K562 (cell line): Measurements from ENCODE around the gene CMSS1. TPM values are rescaled to one million over a fixed set of nuclear protein-coding genes. Genes with fewer than 3 reads are reported as not detected.

Experiments used
- ATAC-seq: fragments of 200-7000 bp; cut with Tn5 transposase; 3 replicates; pipeline ENCODE4 v1.9.1; 2020; ENCODE audit warnings: moderate library complexity
- BruUV-seq: library from RNA; stranded (reverse); fragments of 400-500 nt; replicated peaks from 2 replicates; lab custom pipeline; 2021; lab: Mats Ljungman, UMichigan
- CTCF ChIA-PET: fragments of 300-600 bp; formaldehyde crosslinking; extraction: SDS; loops from one replicate; lab custom pipeline; 2021; ENCODE audit warnings: low intra/inter-chr PET ratio; lab: Yijun Ruan, JAX
- POLR2A ChIA-PET: fragments of 300-600, 350-650 bp; sonication (Branson Sonifier 250); formaldehyde crosslinking; extraction: SDS; loops from one replicate; lab custom pipeline; 2021; ENCODE audit warnings: antibody characterized with exemption, inconsistent platforms; lab: Yijun Ruan, JAX
- DNase-seq, 4 experiments: peaks; one replicate each; pipeline versions ENCODE4 v3.0.0 to v3.0.0-alpha.2; 2011 to 2018; ENCODE audit warnings: low spot score in 3 of 4, mixed read lengths in 3 of 4; ENCODE audit errors: extremely low read depth in 1 of 4
- FAIRE-seq: peaks from 2 replicates; lab custom pipeline; 2011; peaks lifted over from hg19 to GRCh38; lab: Jason Lieb, UNC
- H2AFZ ChIP-seq: 2 replicates; pipeline ENCODE4 v1.6.0; 2011; ENCODE audit warnings: low read depth, low read length, control low read depth, inconsistent platforms
- H3K27ac ChIP-seq: fragments of 200-600 bp; 3 replicates; pipeline ENCODE4 v1.8.0; 2011; ENCODE audit warnings: low read depth, mild to moderate bottlenecking, control low read depth, inconsistent platforms, low read length, moderate library complexity, mixed read lengths; ENCODE audit errors: extremely low read depth
- H3K27me3 ChIP-seq, 2 experiments: fragments of 300-600 bp in 1 of 2; 2 replicates in 1 of 2; 3 replicates in 1 of 2; pipeline versions ENCODE4 v1.6.0 to v1.8.0; 2011; ENCODE audit warnings: inconsistent platforms in 2 of 2, low read length in 2 of 2, mild to moderate bottlenecking in 1 of 2, mixed read lengths in 1 of 2, moderate library complexity in 1 of 2; ENCODE audit not compliant: control insufficient read depth in 2 of 2, insufficient read depth in 2 of 2
- H3K36me3 ChIP-seq: fragments of 300-600 bp; 3 replicates; pipeline ENCODE4 v1.8.0; 2011; ENCODE audit warnings: mild to moderate bottlenecking, low read length, inconsistent platforms; ENCODE audit not compliant: control insufficient read depth, insufficient read depth
- H3K4me1 ChIP-seq, 2 experiments: fragments of 200-600 bp in 1 of 2; replicated peaks in 1 of 2; 2 replicates in 1 of 2; 3 replicates in 1 of 2; pipeline versions ENCODE4 v1.5.1 to v1.8.0; 2011; ENCODE audit warnings: inconsistent platforms in 2 of 2, low read length in 2 of 2, mild to moderate bottlenecking in 1 of 2, mixed read lengths in 1 of 2, moderate library complexity in 1 of 2; ENCODE audit not compliant: control insufficient read depth in 2 of 2, insufficient read depth in 2 of 2
- H3K4me2 ChIP-seq: 2 replicates; pipeline ENCODE4 v1.6.1; 2011; ENCODE audit warnings: low read length, control low read depth, inconsistent platforms, mixed read lengths; ENCODE audit not compliant: insufficient read depth
- H3K4me3 ChIP-seq: fragments of 200-600 bp; sonication (generic), shearing (Covaris generic); 2 replicates; pipeline ENCODE4 v1.5.1; 2016; ENCODE audit warnings: control low read depth, inconsistent platforms
- H3K79me2 ChIP-seq: fragments of 200-600 bp; 3 replicates; pipeline ENCODE4 v1.8.0; 2011; ENCODE audit warnings: low read length, inconsistent platforms; ENCODE audit not compliant: control insufficient read depth, insufficient read depth
- H3K9ac ChIP-seq, 2 experiments: 2 replicates each; pipeline versions ENCODE4 v1.6.0 to v1.6.1; 2011; ENCODE audit warnings: low read depth in 2 of 2, low read length in 2 of 2, control low read depth in 1 of 2, inconsistent platforms in 1 of 2, mild to moderate bottlenecking in 1 of 2, mixed read lengths in 1 of 2; ENCODE audit not compliant: insufficient read depth in 1 of 2
- H3K9me1 ChIP-seq: one replicate; pipeline ENCODE4 v1.6.0; 2011; ENCODE audit warnings: inconsistent platforms, mild to moderate bottlenecking, low read length, moderate library complexity; ENCODE audit not compliant: control insufficient read depth, insufficient read depth
- H3K9me3 ChIP-seq: replicated peaks from 2 replicates; pipeline ENCODE4 v1.5.1; 2011; ENCODE audit warnings: low read depth, low read length, inconsistent platforms; ENCODE audit not compliant: control insufficient read depth, insufficient read depth
- H4K20me1 ChIP-seq: replicated peaks from 2 replicates; pipeline ENCODE4 v1.6.1; 2011; ENCODE audit warnings: low read length, inconsistent platforms, mixed read lengths; ENCODE audit not compliant: control insufficient read depth, insufficient read depth
- CBFA2T3 ChIP-seq: fragments of 450-650 bp; IDR thresholded peaks from 2 replicates; pipeline ENCODE4 v1.6.1; 2017
- SRSF1 ChIP-seq: fragments of 200-400 bp; formaldehyde crosslinking; IDR thresholded peaks from 2 replicates; pipeline ENCODE4 v1.6.1; 2017; ENCODE audit warnings: mild to moderate bottlenecking, low read depth, low read length, moderate library complexity
- SRSF9 ChIP-seq: fragments of 200-400 bp; formaldehyde crosslinking; IDR thresholded peaks from 2 replicates; pipeline ENCODE4 v1.6.1; 2017; ENCODE audit warnings: low read depth, low read length, borderline replicate concordance
- WGBS: fragments of 100-300 bp; shearing (Covaris generic); methylation state at CpG from one replicate; pipeline ENCODE4 v1.1.6; 2016; ENCODE audit warnings: low coverage, mixed read lengths; ENCODE audit not compliant: insufficient coverage; ENCODE audit errors: missing lambda C conversion rate; 5-methylcytosine and 5-hydroxymethylcytosine counted together
- in situ Hi-C: fragments of 300-500 bp; cut with MboI; formaldehyde crosslinking; loops from 4 replicates; pipeline ENCODE4 v1.15.0; 2018; ENCODE audit warnings: inconsistent platforms, mixed read lengths
- intact Hi-C: fragments of 100-400 bp; cut with micrococcal nuclease; formaldehyde crosslinking; loops from 2 replicates; pipeline ENCODE4 v1.14.2; 2022
- polyA plus RNA-seq, 8 experiments: library from polyadenylated mRNA; depleted of rRNA in 4 of 8; stranded (reverse) in 5 of 8; unstranded in 3 of 8; fragments of >200 nt; fragmentation: Nextera tagmentation in 2 of 8; fragmentation: Illumina TruSeq in 1 of 8; extraction: Ambion mirVana in 2 of 8; extraction: Trizol in 1 of 8; gene quantifications; 2 replicates each; pipeline versions ENCODE4 v1.2.1 to v1.2.3, GENCODE V29; 2011 to 2014; ENCODE audit warnings: inconsistent platforms in 1 of 8, missing spikeins in 1 of 8
- total RNA-seq, 7 experiments: library from RNA; depleted of rRNA in 6 of 7; stranded (reverse); fragments of >200 nt in 6 of 7; fragmentation: Illumina TruSeq in 2 of 7; extraction: Trizol in 2 of 7; gene quantifications; 2 replicates each; pipeline versions ENCODE4 v1.2.1 to v1.2.3, GENCODE V29; 2011 to 2021; ENCODE audit warnings: low replicate concordance in 1 of 7
- TF ChIP-seq, protein P1 (sequence below): sonication (generic); IDR thresholded peaks from 2 replicates; pipeline ENCODE4 v1.6.1; 2016

Gene CMSS1
- total and polyA plus RNA-seq, 9 of the 15 experiments (the other 6 are each of a cell fraction or from before 2014, with no cell fraction given): 46.9 to 109 (median 72.3) TPM

DNA sequence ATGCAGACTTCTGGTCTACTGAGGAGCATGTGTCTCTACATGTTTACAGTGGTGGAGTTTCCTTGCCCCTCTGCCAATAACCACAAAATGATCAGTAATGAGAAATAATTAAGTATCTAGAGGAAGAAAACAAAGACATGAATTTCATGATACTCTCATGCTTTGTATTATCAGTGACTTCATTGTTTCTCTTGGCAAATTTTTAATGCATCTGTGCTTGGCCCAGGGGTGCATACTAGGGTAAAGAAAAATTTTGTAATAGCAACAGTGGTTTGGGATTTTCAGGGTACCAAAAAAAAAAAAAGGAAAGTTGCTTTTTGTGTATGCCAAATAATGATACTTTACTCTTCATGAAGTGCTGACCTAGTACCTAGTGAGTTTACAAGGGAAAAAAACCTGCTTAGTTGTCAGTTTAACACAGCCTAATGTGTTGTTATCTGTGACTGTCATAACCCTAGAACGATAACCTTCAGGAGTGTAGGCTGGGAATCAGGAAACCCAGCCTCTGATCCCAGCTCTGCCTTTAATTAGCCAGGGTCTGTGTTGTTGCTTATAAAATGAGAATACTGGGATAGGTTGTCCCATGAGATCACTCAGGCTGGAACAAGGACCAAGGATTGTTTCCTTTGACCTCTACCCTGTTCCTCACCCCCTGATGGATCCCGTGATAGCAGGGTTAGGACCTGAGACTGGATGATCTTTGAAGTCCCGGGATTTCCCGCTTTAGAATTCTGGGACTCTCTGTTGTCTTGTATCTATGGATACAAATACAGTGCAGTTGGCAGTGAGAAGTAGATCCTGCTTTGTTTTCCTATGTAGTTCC, 117.5 kb downstream of the CMSS1 start:
- no peaks in the 10 kb centered on the region for H3K4me1 ChIP-seq
- ChIA-PET POLR2A (no interaction called here), CTCF (no interaction called here)
- intact Hi-C loops (no loop called here), in situ Hi-C loops (no loop called here)
- no peak overlapping the region for H3K4me2 ChIP-seq
- no peak for DNase-seq
- no peak for FAIRE-seq
- H3K9ac ChIP-seq: no peak overlapping the region
- ATAC-seq: no peak
- H3K27ac ChIP-seq: no peak overlapping the region
- H2AFZ ChIP-seq: no peak overlapping the region
- H3K4me3 ChIP-seq: no peak overlapping the region
- H3K9me3 ChIP-seq: no peaks in the 10 kb centered on the region
- H3K27me3 ChIP-seq: no peaks in the 10 kb centered on the region
- no peaks in the 10 kb centered on the region for H4K20me1 ChIP-seq
- 67% methylated on average over 2 of the region's 4 CpGs for WGBS
- no peaks in the 10 kb centered on the region for H3K9me1 ChIP-seq
- TF ChIP-seq, protein P1, sequence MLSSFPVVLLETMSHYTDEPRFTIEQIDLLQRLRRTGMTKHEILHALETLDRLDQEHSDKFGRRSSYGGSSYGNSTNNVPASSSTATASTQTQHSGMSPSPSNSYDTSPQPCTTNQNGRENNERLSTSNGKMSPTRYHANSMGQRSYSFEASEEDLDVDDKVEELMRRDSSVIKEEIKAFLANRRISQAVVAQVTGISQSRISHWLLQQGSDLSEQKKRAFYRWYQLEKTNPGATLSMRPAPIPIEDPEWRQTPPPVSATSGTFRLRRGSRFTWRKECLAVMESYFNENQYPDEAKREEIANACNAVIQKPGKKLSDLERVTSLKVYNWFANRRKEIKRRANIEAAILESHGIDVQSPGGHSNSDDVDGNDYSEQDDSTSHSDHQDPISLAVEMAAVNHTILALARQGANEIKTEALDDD: peak; percentile 51; the same call in 1 of the 2 replicates
- no peak for TF ChIP-seq SRSF1
- peak; percentile 12; the same call in 1 of the 2 replicates for TF ChIP-seq CBFA2T3
- TF ChIP-seq SRSF9: no peak
- TF ChIP-seq, all 486 proteins: peak for 2
- BruUV-seq: no TSS peak
- 0 out of 3 replicates have a peak, but pooled peaks cover 2% of the 10 kb centered on the region for H3K36me3 ChIP-seq
- H3K79me2 ChIP-seq: no peaks in the 10 kb centered on the region
